SU-DHL-6 (cell line): ENCODE measurements around the gene GRPR.

Experiments
- H2AFZ ChIP-seq: fragments of 200-600 bp; sonication (generic); 2 replicates; pipeline ENCODE4 v1.6.1; 2014; ENCODE audit warnings: low read depth, mild to moderate bottlenecking, moderate library complexity, mixed read lengths, antibody characterized with exemption, low read length; ENCODE audit not compliant: severe bottlenecking
- H3F3A ChIP-seq: fragments of 200-600 bp; shearing (Covaris generic); 2 replicates; pipeline ENCODE4 v1.6.0; 2016; ENCODE audit warnings: antibody characterized with exemption, mild to moderate bottlenecking; ENCODE audit not compliant: insufficient read depth
- H3K27ac ChIP-seq: fragments of 200-600 bp; sonication (generic); 2 replicates; pipeline ENCODE4 v1.5.1; 2016; ENCODE audit warnings: low read depth, mild to moderate bottlenecking, low read length, moderate library complexity, mixed read lengths
- H3K27me3 ChIP-seq: fragments of 200-600 bp; sonication (generic), shearing (Covaris generic); 2 replicates; pipeline ENCODE4 v1.6.0; 2014; ENCODE audit warnings: mild to moderate bottlenecking, low read length
- H3K36me3 ChIP-seq: fragments of 200-600 bp; sonication (generic); 2 replicates; pipeline ENCODE4 v1.6.1; 2014; ENCODE audit warnings: mild to moderate bottlenecking, low read length, mixed read lengths
- H3K4me2 ChIP-seq: fragments of 300-600, 200-600 bp; shearing (Covaris generic), sonication (generic); 2 replicates; pipeline ENCODE4 v1.6.0; 2014; ENCODE audit warnings: low read length, low read depth, mild to moderate bottlenecking; ENCODE audit not compliant: poor library complexity, severe bottlenecking
- H3K4me3 ChIP-seq: fragments of 200-600 bp; sonication (generic); 2 replicates; pipeline ENCODE4 v1.5.1; 2014; ENCODE audit warnings: antibody characterized with exemption, low read length, mild to moderate bottlenecking, mixed read lengths; ENCODE audit not compliant: insufficient read depth, poor library complexity, severe bottlenecking
- H3K79me2 ChIP-seq: fragments of 200-600 bp; sonication (generic); 2 replicates; pipeline ENCODE4 v1.6.1; 2014; ENCODE audit warnings: mild to moderate bottlenecking, low read length, moderate library complexity; ENCODE audit not compliant: insufficient read depth
- H3K9ac ChIP-seq: fragments of 200-600 bp; sonication (generic); 2 replicates; pipeline ENCODE4 v1.7.0; 2014; ENCODE audit warnings: mild to moderate bottlenecking, low read length
- H3K9me2 ChIP-seq: fragments of 200-600 bp; sonication (generic); replicated peaks from 2 replicates; pipeline ENCODE4 v1.6.1; 2014; ENCODE audit warnings: low read length; ENCODE audit not compliant: insufficient read depth
- H3K9me3 ChIP-seq: fragments of 200-600 bp; sonication (generic); 2 replicates; pipeline ENCODE4 v1.6.1; 2014; ENCODE audit warnings: low read length, mixed read lengths; ENCODE audit not compliant: insufficient read depth
- H4K20me1 ChIP-seq: fragments of 200-600 bp; sonication (generic); 2 replicates; pipeline ENCODE4 v1.6.1; 2014; ENCODE audit warnings: low read depth, mild to moderate bottlenecking, antibody characterized with exemption, low read length, moderate library complexity, mixed read lengths
- CTCF ChIP-seq: fragments of 200-600 bp; sonication (generic); IDR thresholded peaks from one replicate; pipeline ENCODE4 v1.5.1; 2017; ENCODE audit warnings: antibody characterized with exemption, mild to moderate bottlenecking, low read length, moderate library complexity; ENCODE audit not compliant: insufficient read depth, poor library complexity, severe bottlenecking
- EZH2phosphoT487 ChIP-seq: fragments of 200-600 bp; sonication (generic), shearing (Covaris generic); conservative IDR thresholded peaks from 2 replicates; pipeline ENCODE4 v1.6.1; 2018; ENCODE audit warnings: mild to moderate bottlenecking, antibody characterized with exemption, low read length, moderate library complexity, mixed read lengths

The GRPR gene

DNA sequence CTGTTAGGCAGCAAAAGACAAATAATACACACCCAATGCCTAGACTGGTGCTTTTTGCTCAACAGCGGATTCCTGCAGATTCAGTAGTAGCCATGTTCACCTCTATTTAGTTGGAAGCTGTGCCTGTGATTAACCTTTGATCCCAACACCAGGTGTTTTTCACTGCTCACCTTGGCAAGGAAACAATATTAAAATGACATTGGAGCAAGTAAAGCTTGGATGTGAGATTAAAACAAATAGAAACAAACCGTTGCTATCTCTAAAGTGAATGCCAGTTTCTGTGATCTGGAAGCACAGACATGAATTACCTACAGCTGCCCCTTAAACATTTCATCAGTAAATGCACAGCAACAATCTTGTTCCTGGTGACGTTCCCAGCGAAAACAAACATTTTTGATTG lies 79.6 kb downstream of the GRPR start:
- Histone ChIP-seq H3K9me2 (no peaks in the 10 kb centered on the region), H2AFZ (no peak overlapping the region), H3K27ac (no peak overlapping the region), H3K9me3 (no peaks in the 10 kb centered on the region), H3K36me3 (no peaks in the 10 kb centered on the region), H3K4me3 (no peak overlapping the region), H4K20me1 (no peaks in the 10 kb centered on the region), H3K9ac (no peak overlapping the region), H3K79me2 (no peaks in the 10 kb centered on the region), H3K4me2 (no peak overlapping the region), H3F3A (no peaks in the 10 kb centered on the region), H3K27me3 (no peaks in the 10 kb centered on the region)
- TF ChIP-seq EZH2phosphoT487 (no peak), CTCF (no peak)
